ENCODE measurements around the gene FBXO24.

GRCh38 chr7:100571829-100572116 lies 14.4 kb upstream of the FBXO24 start:
- TF ChIP-seq CTCF (IDR thresholded peaks at IDR 0.05) (no peak), POLR2A (IDR thresholded peaks at IDR 0.05) (no peak)

All from right lobe of liver (tissue), 4 donors.